ENCODE measurements around the gene TFB1M.

- no peak for TF ChIP-seq EP300 (IDR thresholded peaks at IDR 0.05)
- TF ChIP-seq CTCF (IDR thresholded peaks at IDR 0.05), result no peak
Observed at GRCh38 chr6:155237613-155238012, 76.7 kb downstream of the TFB1M start.

Measured in ovary (tissue), 3 donors.